CD14-positive monocyte (primary cell): Measurements from ENCODE around the gene ZNF365. TPM values are rescaled to one million over a fixed set of nuclear protein-coding genes. Genes with fewer than 3 reads are reported as not detected.
"Not testable (repeated sequence)": the region's sequence is repeated elsewhere in the genome, so short reads cannot be mapped to it uniquely, and the experiment has no call there.

Experiments
- DNase-seq, 3 donors: peaks; one replicate each; pipeline ENCODE4 v3.0.0-alpha.2; 2011 to 2022
- H2AFZ ChIP-seq: 2 replicates; pipeline ENCODE4 v1.6.0; 2012; ENCODE audit warnings: mild to moderate bottlenecking, low read depth, low read length, inconsistent platforms; ENCODE audit not compliant: insufficient read depth, poor library complexity, severe bottlenecking
- H3K27ac ChIP-seq, 2 donors: 1 replicate in 1 of 2; 2 replicates in 1 of 2; pipeline ENCODE4 v1.5.1; 2012 to 2013; ENCODE audit warnings: low read length in 2 of 2, control low read depth in 1 of 2, inconsistent platforms in 1 of 2, low read depth in 1 of 2, mild to moderate bottlenecking in 1 of 2
- H3K27me3 ChIP-seq, 2 donors: one replicate each; pipeline versions ENCODE4 v1.6.0 to v1.6.1; 2011 to 2013; ENCODE audit warnings: low read length in 2 of 2; ENCODE audit not compliant: control insufficient read depth in 2 of 2, insufficient read depth in 2 of 2
- H3K36me3 ChIP-seq, 2 donors: replicated peaks in 1 of 2; 1 replicate in 1 of 2; 2 replicates in 1 of 2; pipeline versions ENCODE4 v1.5.1 to v1.6.1; 2012 to 2013; ENCODE audit warnings: low read length in 2 of 2, control low read depth in 1 of 2, inconsistent platforms in 1 of 2, mild to moderate bottlenecking in 1 of 2; ENCODE audit not compliant: insufficient read depth in 2 of 2, control insufficient read depth in 1 of 2
- H3K4me1 ChIP-seq, 2 donors: 1 replicate in 1 of 2; 2 replicates in 1 of 2; pipeline versions ENCODE4 v1.5.1 to v1.6.1; 2012 to 2013; ENCODE audit warnings: low read length in 2 of 2, control low read depth in 1 of 2, inconsistent platforms in 1 of 2, mild to moderate bottlenecking in 1 of 2, moderate library complexity in 1 of 2; ENCODE audit not compliant: insufficient read depth in 2 of 2, control insufficient read depth in 1 of 2
- H3K4me2 ChIP-seq: replicated peaks from 2 replicates; pipeline ENCODE3; 2012; ENCODE audit warnings: low read length, moderate library complexity, mild to moderate bottlenecking; ENCODE audit not compliant: poor library complexity, severe bottlenecking; ENCODE audit errors: extremely low read depth
- H3K4me3 ChIP-seq, 3 experiments: fragments of 200-600 bp in 1 of 3; sonication (generic) in 1 of 3; replicated peaks in 1 of 3; 1 replicate in 2 of 3; 2 replicates in 1 of 3; pipeline ENCODE4 v1.5.1; 2011 to 2013; ENCODE audit warnings: low read length in 3 of 3, mild to moderate bottlenecking in 3 of 3, control low read depth in 2 of 3, low read depth in 2 of 3, inconsistent platforms in 1 of 3, moderate library complexity in 1 of 3
- H3K79me2 ChIP-seq: 2 replicates; pipeline ENCODE4 v1.6.0; 2012; ENCODE audit warnings: mild to moderate bottlenecking, control low read depth, inconsistent platforms, low read length, moderate library complexity; ENCODE audit not compliant: insufficient read depth
- H3K9ac ChIP-seq: 2 replicates; pipeline ENCODE4 v1.6.0; 2017; ENCODE audit warnings: low read length, mild to moderate bottlenecking; ENCODE audit not compliant: insufficient read depth, poor library complexity, severe bottlenecking
- H3K9me3 ChIP-seq, 2 donors: replicated peaks in 1 of 2; 1 replicate in 1 of 2; 2 replicates in 1 of 2; pipeline versions ENCODE4 v1.5.1 to v1.6.1; 2012 to 2013; ENCODE audit warnings: low read length in 2 of 2, control low read depth in 1 of 2; ENCODE audit not compliant: control insufficient read depth in 1 of 2, insufficient read depth in 1 of 2
- H4K20me1 ChIP-seq: 2 replicates; pipeline ENCODE4 v1.6.0; 2012; ENCODE audit warnings: mild to moderate bottlenecking, low read length, control low read depth, moderate library complexity; ENCODE audit not compliant: insufficient read depth
- H3K27ac Mint-ChIP-seq, 7 donors: one replicate each; pipeline ENCODE4 v1.8.0; 2020; ENCODE audit warnings: mild to moderate bottlenecking in 7 of 7, mixed read lengths in 7 of 7, moderate library complexity in 6 of 7, inconsistent platforms in 2 of 7
- H3K27me3 Mint-ChIP-seq, 3 donors: one replicate each; pipeline ENCODE4 v1.8.0; 2021 to 2022; ENCODE audit warnings: low read depth in 3 of 3, mild to moderate bottlenecking in 3 of 3, mixed read lengths in 3 of 3, moderate library complexity in 3 of 3, inconsistent platforms in 1 of 3
- H3K36me3 Mint-ChIP-seq, 2 donors: one replicate each; pipeline ENCODE4 v1.8.0; 2020; ENCODE audit warnings: mixed read lengths in 2 of 2, inconsistent platforms in 1 of 2, mild to moderate bottlenecking in 1 of 2
- H3K4me1 Mint-ChIP-seq: one replicate; pipeline ENCODE4 v1.8.0; 2020; ENCODE audit warnings: mild to moderate bottlenecking, mixed read lengths
- H3K4me3 Mint-ChIP-seq, 2 donors: one replicate each; pipeline ENCODE4 v1.8.0; 2020; ENCODE audit warnings: mild to moderate bottlenecking in 2 of 2, mixed read lengths in 2 of 2, moderate library complexity in 1 of 2
- H3K9me3 Mint-ChIP-seq, 7 donors: one replicate each; pipeline ENCODE4 v1.8.0; 2020 to 2022; ENCODE audit warnings: mixed read lengths in 7 of 7, mild to moderate bottlenecking in 6 of 7, moderate library complexity in 6 of 7, inconsistent platforms in 2 of 7
- WGBS: methylation state at CpG from one replicate; pipeline ENCODE4 v1.1.5; 2013; ENCODE audit warnings: missing lambda C conversion rate; ENCODE audit not compliant: insufficient coverage; 5-methylcytosine and 5-hydroxymethylcytosine counted together
- intact Hi-C, 2 donors: fragments of 100-400 bp; cut with micrococcal nuclease; formaldehyde crosslinking; loops; one replicate each; pipeline versions ENCODE4 v1.15.0 to v1.15.1; 2023
- polyA plus RNA-seq, 3 donors: library from polyadenylated mRNA; depleted of rRNA in 1 of 3; unstranded in 2 of 3; stranded (reverse) in 1 of 3; fragments of 300-500 nt in 2 of 3; fragments of >200 nt in 1 of 3; fragmentation: Illumina TruSeq in 2 of 3; gene quantifications; 1 replicate in 2 of 3; 2 replicates in 1 of 3; pipeline ENCODE4 v1.2.3, GENCODE V29; 2012 to 2021
- TF ChIP-seq, protein P1 (sequence below): fragments of 200-600 bp; IDR thresholded peaks from one replicate; pipeline ENCODE4 v1.8.0; 2022; ENCODE audit warnings: antibody characterized with exemption, mild to moderate bottlenecking

ZNF365 gene
- polyA plus RNA-seq, 3 donors: not detected

DNA sequence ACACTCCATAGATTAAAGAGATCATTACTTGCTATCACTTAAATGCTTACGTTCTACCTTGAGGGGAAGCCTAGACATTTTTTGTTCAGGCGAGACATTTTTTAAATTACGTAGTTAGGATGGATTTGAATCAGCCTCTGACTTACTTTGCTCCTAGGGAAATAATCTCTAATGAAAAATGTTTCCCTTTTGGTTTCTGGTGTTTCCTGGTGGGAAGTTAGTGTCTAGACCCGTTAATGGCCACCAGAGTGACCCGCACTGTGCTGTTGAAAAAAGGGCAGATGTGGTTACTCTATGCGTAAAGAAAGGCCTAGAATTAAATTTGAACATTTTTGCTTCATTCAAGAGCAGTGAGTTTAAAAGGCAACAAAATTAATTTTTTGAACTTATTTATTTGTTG lies 3.8 kb downstream of the ZNF365 start:
- Histone ChIP-seq H3K4me1 (peaks cover 6 to 11% of the 10 kb centered on the region in 2 donors), H3K9ac (no peak overlapping the region), H3K9me3 (peaks cover 0 to 6% of the 10 kb centered on the region in 2 donors), H3K4me3 (no peak overlapping the region), H3K27me3 (peaks cover 28 to 32% of the 10 kb centered on the region in 2 donors), H4K20me1 (no peaks in the 10 kb centered on the region), H2AFZ (no peak overlapping the region), H3K36me3 (no peaks in the 10 kb centered on the region), H3K4me2 (no peak overlapping the region), H3K79me2 (no peaks in the 10 kb centered on the region), H3K27ac (no peak overlapping the region)
- TF ChIP-seq, protein P1, sequence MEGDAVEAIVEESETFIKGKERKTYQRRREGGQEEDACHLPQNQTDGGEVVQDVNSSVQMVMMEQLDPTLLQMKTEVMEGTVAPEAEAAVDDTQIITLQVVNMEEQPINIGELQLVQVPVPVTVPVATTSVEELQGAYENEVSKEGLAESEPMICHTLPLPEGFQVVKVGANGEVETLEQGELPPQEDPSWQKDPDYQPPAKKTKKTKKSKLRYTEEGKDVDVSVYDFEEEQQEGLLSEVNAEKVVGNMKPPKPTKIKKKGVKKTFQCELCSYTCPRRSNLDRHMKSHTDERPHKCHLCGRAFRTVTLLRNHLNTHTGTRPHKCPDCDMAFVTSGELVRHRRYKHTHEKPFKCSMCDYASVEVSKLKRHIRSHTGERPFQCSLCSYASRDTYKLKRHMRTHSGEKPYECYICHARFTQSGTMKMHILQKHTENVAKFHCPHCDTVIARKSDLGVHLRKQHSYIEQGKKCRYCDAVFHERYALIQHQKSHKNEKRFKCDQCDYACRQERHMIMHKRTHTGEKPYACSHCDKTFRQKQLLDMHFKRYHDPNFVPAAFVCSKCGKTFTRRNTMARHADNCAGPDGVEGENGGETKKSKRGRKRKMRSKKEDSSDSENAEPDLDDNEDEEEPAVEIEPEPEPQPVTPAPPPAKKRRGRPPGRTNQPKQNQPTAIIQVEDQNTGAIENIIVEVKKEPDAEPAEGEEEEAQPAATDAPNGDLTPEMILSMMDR: no peak
- Mint-ChIP-seq H3K36me3 (no peaks in the 10 kb centered on the region), H3K27ac (no peak overlapping the region), H3K27me3 (peaks cover 29 to 39% (median 33%) of the 10 kb centered on the region in 3 donors), H3K4me1 (peaks cover 10% of the 10 kb centered on the region), H3K9me3 (peaks cover under 1 to 8% (median 4%) of the 10 kb centered on the region in 7 donors), H3K4me3 (no peak overlapping the region)
- 77% methylated on average over 3 of the region's 6 CpGs for WGBS
- intact Hi-C loops: no loop called here
- no peak for DNase-seq

DNA sequence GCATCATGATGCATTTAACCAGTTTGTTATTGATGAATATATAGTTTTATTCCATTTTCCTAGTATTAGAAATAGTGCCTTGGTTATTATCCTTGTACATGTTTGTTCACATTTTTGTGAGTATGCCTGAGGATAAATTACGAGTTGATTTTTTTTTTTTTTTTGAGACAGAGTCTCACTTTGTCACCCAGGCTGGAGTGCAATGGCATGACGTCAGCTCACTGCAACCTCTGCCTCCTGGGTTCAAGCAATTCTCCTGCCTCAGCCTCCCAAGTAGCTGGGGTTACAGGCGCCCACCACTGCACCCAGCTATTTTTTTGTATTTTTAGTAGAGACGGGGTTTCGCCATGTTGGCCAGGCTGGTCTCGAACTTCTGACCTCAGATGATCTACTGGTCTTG lies 4.7 kb downstream of the ZNF365 start:
- H3K36me3 ChIP-seq, H3K4me3 Mint-ChIP-seq, H3K9me3 Mint-ChIP-seq, H3K4me3 ChIP-seq, H4K20me1 ChIP-seq, DNase-seq, intact Hi-C loops, H3K27ac ChIP-seq, H2AFZ ChIP-seq, H3K4me1 ChIP-seq, H3K79me2 ChIP-seq, H3K4me2 ChIP-seq, H3K9ac ChIP-seq, H3K4me1 Mint-ChIP-seq, H3K9me3 ChIP-seq, H3K36me3 Mint-ChIP-seq, H3K27ac Mint-ChIP-seq: not testable (repeated sequence)
- peaks cover 19 to 23% of the 10 kb centered on the region in 2 donors for H3K27me3 ChIP-seq
- H3K27me3 Mint-ChIP-seq: peaks cover 20 to 30% (median 24%) of the 10 kb centered on the region in 3 donors
- 100% methylated on average over 4 of the region's 6 CpGs for WGBS
